Right lobe of liver (tissue), 4 donors: ENCODE measurements around the gene KDM4C.

ENCODE experiments used
- CTCF ChIP-seq, 4 donors: fragments of 200-600 bp in 3 of 4; fragments of 450-650 bp in 1 of 4; IDR thresholded peaks; one replicate each; pipeline versions ENCODE4 v1.5.1 to v1.8.0; 2016 to 2022; ENCODE audit warnings: antibody characterized with exemption in 4 of 4, mild to moderate bottlenecking in 2 of 4
- POLR2A ChIP-seq: fragments of 450-650 bp; IDR thresholded peaks from one replicate; pipeline ENCODE4 v1.6.1; 2017; ENCODE audit warnings: antibody characterized with exemption, mild to moderate bottlenecking
- donor health status: DM: no; HTN: no; CAD: no.
- donor health status: DM: no; HTN: no; CAD: no.
- donor health status: DM: no; HTN: yes; CAD: no.

- no peak for TF ChIP-seq CTCF (IDR thresholded peaks at IDR 0.05)
- TF ChIP-seq POLR2A: no peak
Observed at GRCh38 chr9:6805532-6805931, 47.8 kb downstream of the KDM4C start.
